Activated gamma-delta T cell treated with anti-CD3 and anti-CD28 coated beads, Interleukin-2, amount 50 U/mL, for 16 hours (primary cell): ENCODE results near the gene RBM26.
"Not testable (repeated sequence)": the region's sequence is repeated elsewhere in the genome, so short reads cannot be mapped to it uniquely, and the experiment has no call there.

ENCODE experiments used
- DNase-seq: peaks from one replicate; pipeline ENCODE4 v3.0.0-alpha.2; 2020; ENCODE audit warnings: low read depth

RBM26 gene

GRCh38 chr13:79384022-79384610, 21.9 kb downstream of the RBM26 start:
- no peak for DNase-seq

GRCh38 chr13:79382545-79383275, 23.3 kb downstream of the RBM26 start:
- no peak for DNase-seq

GRCh38 chr13:79380997-79381396, 25.1 kb downstream of the RBM26 start:
- DNase-seq: no peak

- DNase-seq: no peak
Observed at GRCh38 chr13:79379274-79379673, 26.8 kb downstream of the RBM26 start.

GRCh38 chr13:79376843-79377242, 29.2 kb downstream of the RBM26 start:
- no peak for DNase-seq

GRCh38 chr13:79374578-79374977, 31.5 kb downstream of the RBM26 start:
- DNase-seq: no peak

- DNase-seq: no peak
Observed at GRCh38 chr13:79373916-79374315, 32.1 kb downstream of the RBM26 start.

GRCh38 chr13:79369226-79369625, 36.8 kb downstream of the RBM26 start:
- DNase-seq: no peak

GRCh38 chr13:79365981-79366380, 40.1 kb downstream of the RBM26 start:
- DNase-seq: no peak

- DNase-seq: no peak
Observed at GRCh38 chr13:79361299-79361698, 44.8 kb downstream of the RBM26 start.

- DNase-seq: no peak
Observed at GRCh38 chr13:79360095-79360494, 46.0 kb downstream of the RBM26 start.

GRCh38 chr13:79359064-79359463, 47.0 kb downstream of the RBM26 start:
- DNase-seq: no peak

- no peak for DNase-seq
Observed at GRCh38 chr13:79354285-79354684, 51.8 kb downstream of the RBM26 start.

- no peak for DNase-seq
Observed at GRCh38 chr13:79353693-79354092, 52.4 kb downstream of the RBM26 start.

- no peak for DNase-seq
Observed at GRCh38 chr13:79352107-79352506, 53.9 kb downstream of the RBM26 start.

GRCh38 chr13:79349608-79350007, 56.4 kb downstream of the RBM26 start:
- DNase-seq: not testable (repeated sequence)

GRCh38 chr13:79349011-79349410, 57.0 kb downstream of the RBM26 start:
- no peak for DNase-seq

GRCh38 chr13:79346300-79346914, 59.6 kb downstream of the RBM26 start:
- no peak for DNase-seq

- no peak for DNase-seq
Observed at GRCh38 chr13:79341202-79341601, 64.9 kb downstream of the RBM26 start.

- DNase-seq: no peak
Observed at GRCh38 chr13:79340490-79340889, 65.6 kb downstream of the RBM26 start.

- DNase-seq: no peak
Observed at GRCh38 chr13:79338343-79338742, 67.7 kb downstream of the RBM26 start.

- no peak for DNase-seq
Observed at GRCh38 chr13:79336966-79337365, 69.1 kb downstream of the RBM26 start.

- DNase-seq: no peak
Observed at GRCh38 chr13:79328510-79328909, 77.5 kb downstream of the RBM26 start.

- DNase-seq: no peak
Observed at GRCh38 chr13:79320433-79320832, 85.6 kb downstream of the RBM26 start.
